OCI-M2 (cell line): ENCODE measurements around the gene ANO3.
"Not testable (repeated sequence)": the region's sequence is repeated elsewhere in the genome, so short reads cannot be mapped to it uniquely, and the experiment has no call there.

ENCODE experiments used
- DNase-seq: peaks from one replicate; lab custom pipeline; 2025; ENCODE audit not compliant: unreplicated experiment; lab: John Stamatoyannopoulos, UW

The ANO3 gene

DNA sequence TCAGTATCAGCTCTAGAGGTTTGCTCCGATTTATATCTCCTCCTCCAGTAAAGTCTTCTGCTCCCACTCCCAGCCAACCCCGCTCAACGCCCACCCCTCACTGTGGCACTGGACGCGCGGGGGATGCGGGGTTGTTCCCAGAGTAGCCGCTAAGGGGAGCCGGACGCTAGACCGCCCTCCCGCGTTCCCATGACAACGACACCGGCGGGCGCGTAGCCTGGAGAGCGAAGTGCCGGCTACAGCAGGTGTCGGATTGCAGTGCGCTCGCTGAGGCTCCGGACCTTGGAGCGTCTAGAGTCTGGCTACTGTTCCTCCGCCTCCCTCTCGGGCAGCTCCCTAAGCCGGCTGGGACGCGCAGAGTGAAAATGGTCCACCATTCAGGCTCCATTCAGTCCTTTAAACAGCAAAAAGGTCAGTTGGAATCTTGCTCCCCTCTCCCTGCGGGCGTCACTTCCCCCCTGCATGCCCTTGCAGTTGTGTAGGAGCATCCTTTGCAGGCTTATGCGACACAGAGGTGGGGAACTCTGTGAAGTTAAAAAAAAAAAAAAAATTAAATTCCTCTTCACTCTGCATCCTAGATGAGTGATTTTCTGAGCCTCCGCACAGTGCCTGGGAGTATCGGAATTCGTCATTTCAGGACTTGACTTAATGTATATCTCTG, at the start of gene ANO3:
TSS of gene ANO3 (plus strand) at position 220 of the 661 bp plus-strand sequence. CDS start at position 366, 146 bp downstream.
- DNase-seq: peak; percentile 20

DNA sequence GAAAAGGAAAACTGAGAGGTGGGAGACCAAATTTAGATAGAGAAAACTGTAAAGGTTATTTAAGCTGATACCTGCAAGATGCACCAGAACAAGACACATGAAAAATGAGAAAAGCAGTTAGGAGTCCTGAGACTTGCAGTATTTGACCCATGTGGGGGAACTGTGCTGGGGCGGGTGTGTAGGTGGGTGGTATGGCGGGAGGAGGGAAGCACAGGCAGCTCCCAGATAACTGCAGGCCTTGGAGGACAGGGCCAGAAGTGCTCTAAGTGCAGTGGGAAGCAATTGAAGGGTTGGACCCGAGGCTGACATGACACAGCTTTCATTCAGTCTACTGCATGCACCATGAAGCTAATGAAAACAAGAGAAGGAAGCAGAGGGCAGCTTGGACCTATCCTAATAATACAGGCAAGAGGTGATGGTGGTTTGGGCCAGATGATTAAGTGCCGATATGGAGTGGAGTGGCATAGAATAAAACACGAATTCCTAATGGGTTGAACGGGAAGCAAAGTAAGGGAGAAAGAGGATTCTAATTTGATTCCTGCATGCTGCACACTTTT, 48.0 kb upstream of the ANO3 start:
- DNase-seq: no peak

DNA sequence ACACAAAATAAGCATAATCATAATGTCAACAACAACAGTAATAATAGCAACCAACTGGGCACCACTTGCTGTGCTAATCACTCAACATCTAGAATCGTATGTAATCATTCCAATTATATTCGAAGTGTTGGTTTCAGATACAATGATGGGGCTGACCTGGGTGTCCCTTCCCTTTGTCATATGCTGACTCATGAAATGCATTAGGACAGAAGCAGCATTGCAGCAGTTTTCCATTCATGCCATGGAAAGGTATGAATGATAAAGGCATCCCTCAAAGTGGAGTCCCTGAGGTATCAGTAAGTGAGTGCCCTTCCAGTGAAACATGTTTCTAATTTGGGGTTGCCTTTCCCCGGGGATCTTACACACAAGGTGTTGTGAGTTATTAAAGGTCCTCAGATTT, 46.3 kb upstream of the ANO3 start:
- no peak for DNase-seq

DNA sequence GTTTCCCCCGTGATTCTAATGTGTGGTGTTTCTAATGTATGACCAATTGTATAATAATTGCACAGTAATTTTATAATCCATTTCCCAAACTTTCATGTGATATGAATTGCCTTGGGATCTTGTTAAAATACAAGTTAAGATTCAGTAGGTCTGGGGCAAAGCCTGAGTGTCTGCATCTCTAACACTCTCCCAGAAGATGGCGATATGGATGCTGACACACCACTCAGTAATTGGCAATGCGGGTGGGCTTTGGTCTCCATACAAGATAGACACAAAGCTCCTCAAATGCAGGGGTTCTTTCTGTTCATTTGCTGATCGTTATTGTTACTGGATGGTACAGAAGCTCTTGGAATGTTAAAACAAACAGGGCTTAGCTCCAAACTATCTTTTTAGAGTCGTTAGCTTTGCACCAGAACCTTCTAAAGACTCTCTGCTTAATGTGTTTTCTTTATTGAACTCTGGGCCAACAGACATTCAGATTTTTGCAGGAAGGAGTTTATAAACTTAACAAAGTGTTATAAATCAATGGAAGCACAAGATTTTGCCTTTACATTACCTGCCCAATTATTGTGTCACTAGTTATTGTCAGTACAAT, 45.4 kb upstream of the ANO3 start:
- DNase-seq: no peak

DNA sequence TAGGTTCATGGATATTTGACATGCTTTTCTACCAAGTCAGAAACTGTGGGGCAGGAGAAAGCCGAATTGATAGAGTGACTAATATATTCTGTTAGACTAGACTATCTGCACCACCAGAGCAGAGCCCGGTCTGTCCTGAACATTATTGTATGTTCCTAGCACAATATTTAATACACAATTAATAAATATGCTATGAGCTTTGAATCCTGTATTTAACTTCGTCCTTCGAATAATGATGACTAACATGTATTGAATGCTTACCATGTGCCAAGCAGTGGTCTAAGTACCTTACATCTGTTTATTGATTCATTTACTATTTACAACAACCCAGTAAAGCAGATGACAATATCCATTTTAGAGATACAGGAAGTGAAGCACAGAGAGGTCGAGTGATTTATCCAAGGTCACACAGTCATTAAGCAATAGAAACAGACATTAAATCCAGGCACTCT, 44.8 kb upstream of the ANO3 start:
- no peak for DNase-seq

DNA sequence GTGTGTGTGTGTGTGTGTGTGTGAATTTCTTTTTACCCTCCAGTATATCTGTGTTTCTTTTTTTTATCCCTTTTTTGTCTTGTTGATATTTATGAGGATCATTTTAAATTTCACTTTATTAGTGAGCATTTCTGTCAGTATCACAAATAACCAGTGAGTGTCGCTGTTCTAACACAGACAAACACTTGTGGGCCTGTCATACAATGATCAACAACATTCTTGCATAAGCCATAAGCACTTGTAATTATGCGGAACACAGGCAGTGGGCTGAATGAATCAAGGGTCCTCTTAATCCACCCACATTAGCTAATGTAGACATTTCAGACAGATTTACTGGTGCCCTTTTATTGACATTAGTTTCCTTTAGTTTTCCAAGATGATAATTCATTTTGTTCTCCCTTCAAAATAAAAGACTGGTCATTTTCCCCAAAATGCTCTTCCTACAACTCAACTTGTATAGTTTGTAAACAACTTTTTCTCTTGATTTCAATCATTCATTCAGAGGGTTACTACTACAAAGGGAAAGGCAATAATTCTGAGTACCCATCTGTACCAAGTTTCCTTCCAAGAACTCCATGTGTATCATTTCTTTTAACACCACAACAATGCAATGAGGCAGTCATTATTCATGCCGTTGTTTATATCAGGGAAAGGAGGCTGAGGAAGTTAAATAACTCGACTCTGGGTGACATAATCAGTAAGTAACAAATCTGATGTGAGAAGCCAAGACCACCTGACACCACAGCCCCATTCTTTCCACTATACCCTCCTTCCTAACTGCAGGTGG, 34.5 kb upstream of the ANO3 start:
- DNase-seq: no peak

DNA sequence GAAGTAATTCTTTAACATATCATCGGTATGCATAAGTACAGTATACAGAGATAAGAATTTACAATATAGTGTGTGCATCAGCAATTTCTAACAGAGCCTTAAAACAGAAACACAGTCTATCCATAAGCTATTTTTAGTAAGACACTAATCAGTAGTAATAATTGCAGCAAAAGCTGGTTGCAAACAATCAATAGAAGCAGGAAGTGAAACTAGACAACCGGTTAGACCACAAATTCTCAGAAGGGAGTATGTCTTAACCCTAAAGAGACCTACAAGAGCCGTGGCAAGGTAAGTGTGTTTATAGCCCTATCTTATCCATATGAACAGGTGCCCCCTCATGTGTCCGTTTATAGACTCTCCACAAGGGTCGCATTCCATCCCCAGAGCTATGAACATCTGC, 15.6 kb upstream of the ANO3 start:
- not testable (repeated sequence) for DNase-seq

DNA sequence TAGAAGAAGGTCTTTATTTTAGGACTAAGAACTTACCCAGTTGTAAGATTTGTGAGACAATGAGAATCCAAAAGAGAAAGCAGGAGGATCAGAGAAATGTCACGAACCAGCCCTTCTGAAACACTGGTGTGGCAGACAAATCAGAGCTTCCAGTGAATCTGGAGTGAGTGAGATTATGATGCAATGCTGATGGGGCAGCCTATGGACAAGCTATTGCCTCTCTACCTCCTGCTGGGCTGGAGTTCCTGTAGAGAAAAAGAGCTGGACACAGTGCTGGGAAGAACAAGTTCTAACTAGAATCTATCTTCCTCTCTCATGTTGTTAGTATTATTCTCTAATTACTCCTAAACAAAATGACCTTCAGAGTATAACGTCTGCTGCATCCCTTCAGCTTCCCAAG, 12.0 kb upstream of the ANO3 start:
- DNase-seq: no peak

DNA sequence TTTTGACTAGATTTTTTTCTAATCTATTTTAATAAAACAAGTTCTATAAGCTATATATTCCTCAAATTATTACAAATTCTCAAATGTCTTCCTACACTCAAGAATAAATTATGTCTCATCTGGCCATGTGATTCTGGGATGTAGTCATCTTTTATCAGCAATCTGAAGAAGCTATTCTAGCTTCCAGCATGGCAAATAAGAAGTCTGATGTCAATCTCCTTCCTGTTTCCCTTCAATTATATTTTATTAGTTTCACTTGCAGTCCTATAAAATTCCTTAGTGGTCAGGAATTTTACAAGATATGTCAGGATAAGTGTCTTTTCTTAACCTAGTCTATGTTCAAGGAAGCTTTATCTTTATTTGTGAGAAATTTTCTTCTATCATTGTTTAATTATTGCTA, 10.4 kb upstream of the ANO3 start:
- no peak for DNase-seq

DNA sequence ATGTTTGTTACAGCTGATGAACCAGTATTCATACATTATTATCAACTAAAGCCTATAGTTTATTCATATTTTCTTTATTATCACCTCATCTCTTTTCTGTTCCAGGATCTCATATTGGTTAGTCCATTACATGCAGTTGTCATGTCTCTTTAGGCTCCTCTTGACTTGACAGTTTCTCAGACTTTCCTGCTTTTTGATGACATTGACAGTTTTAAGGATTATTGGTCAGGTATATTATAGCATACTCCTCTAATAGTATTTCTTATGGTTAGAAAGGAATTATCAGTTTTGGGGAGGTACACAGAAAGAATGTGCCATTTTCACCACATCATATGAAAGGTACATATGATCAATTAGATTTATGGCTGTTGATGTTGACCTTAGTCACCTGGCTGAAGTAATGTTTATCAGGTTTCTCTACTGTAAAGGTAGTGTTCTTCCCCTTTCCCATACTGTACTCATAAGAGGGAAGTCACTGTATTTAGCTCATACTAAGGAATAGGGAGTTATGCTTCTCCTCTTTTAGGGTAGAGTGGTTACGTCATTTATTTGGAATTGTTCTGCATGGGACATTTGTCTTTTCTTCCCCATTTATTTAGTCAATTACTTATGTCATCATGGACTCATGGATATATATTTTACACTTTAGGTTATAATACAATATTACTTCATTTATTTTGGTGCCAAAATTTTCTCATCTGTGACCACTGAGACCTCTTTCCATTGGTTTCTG, 9.4 kb upstream of the ANO3 start:
- no peak for DNase-seq

DNA sequence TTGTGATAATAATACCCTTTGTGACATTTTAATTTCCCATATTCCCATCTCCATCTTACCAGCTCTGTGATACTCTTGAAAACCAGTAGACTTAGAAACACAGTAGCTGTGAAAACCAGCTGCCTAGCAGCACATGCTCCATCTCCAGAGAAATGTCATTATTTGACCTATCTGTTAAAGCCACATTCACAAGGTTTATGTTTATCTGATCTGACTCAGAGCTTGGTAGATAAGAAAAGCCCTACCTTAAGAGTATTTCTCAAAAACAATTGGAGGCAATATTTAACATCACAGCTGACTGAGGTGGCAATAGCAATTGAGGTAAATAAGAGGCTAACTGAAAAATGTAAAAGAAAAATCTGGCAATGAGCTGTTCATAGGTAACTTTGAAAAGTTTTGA, 8.1 kb upstream of the ANO3 start:
- DNase-seq: no peak

DNA sequence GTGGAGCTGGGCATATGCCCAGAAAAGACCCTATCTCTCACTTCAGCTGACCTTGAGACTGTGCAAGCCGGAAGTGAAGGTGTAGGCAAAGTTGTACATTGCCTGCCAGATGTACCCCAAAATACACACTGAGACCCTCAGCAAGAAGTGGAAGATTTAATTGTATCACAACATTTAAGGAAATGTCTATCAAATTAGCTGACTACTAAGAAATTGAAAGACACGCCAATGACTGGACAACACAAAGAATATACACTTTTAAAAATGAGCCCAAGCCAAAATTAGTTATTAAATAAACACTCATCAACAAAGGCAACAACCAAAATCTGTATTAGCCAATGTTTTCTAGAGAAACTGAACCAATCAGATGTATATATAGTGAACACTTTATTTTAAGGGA, 7.7 kb upstream of the ANO3 start:
- no peak for DNase-seq

DNA sequence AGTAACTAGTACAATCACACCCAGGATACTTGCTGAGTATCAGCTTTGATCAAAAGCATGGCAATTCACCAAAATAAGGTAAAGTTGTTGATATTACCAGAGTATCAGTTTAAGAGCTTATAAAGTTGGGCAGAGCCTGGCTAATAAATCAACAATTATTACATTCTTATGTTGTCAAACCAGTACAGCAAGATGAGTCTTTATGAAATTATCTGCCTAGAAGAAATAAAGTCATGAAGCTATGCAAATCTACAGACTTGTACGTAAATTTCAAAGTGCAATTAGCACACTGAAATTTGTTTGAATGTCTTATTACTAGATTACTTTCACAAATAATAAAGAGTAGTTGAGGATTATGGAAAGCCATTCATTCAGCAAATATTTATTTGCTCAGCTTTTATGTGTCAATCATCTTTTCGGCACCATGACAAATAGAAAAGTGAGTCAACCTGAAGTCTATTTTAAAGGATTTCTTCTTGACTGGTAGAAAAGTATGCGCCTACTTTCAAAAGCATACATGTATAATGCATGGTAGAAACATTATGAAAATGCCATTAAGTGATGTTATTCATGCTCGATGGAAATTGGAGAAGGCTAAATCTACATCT, 5.0 kb upstream of the ANO3 start:
- DNase-seq: no peak

DNA sequence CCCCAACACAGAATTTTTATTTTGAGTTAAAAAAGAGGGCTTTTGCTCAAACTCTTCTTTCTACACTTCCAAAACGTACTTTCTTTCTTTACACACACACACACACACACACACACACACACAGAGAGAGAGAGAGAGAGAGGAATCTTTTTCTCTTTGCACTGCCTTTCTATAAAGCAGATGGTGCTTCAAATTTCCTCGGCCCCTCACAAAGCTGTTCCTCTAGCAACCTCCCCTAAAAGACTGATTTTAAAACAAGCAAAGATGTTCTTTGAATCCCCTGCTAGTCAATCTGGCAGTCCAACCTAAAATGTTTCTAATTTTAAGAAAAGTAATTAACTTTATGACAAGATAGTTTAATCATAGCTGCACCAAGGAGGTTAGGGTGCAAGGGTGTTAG, 2.7 kb upstream of the ANO3 start:
- no peak for DNase-seq

DNA sequence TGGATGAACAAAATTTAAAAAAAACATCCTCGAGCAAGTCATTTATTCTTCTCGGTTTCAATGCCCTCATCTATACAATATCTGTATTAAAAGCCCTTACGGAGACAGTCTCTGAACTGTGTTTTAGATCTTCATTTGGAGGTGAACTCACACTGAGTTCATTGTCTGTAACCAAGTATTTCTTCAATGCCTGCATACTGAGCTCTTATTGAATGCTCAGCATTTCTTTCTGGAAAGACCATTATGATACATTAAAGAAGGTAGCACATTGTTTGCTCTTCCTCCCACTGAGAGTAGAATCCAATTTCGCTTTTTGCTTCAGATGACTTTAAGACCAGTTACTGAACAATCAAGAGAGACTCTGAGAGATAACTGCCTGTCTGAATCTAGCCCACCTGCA, 1.7 kb upstream of the ANO3 start:
- DNase-seq: no peak

DNA sequence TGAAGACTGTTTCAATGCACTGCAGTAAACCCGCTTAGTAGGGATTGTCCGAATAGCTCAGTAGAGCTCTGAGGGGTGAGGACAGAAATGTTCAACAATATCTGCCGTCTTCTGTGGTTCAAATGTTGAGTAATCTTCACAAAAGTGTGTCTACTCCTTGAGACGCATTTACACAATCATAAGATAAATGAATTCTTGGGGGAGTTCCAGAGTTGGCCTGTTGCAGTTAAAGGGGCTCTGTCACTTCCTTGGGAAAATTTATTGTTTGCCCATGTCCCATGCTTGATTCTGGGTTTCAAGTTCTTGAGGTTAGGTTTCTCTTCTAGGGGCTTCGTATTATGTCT, 614 bp downstream of the ANO3 start:
- no peak for DNase-seq

DNA sequence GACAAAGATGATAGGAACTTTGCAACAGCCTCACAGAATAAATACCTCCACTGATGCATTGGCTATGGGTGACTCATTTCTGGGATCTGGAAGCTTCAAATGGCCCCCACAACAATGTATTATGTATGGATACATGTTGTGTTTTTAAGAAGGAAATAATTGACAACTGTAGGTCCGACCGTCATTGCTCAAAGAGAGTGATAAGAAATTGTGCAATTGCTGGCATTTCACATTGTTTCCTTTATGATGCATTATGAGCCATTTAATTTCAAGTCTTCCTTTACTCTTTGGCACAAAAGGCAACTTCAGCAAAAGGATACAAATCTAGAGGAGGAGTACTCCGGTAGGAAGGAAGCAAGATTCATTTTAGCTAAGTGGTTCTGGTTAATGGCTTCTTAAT, 2.0 kb downstream of the ANO3 start:
- DNase-seq: no peak

DNA sequence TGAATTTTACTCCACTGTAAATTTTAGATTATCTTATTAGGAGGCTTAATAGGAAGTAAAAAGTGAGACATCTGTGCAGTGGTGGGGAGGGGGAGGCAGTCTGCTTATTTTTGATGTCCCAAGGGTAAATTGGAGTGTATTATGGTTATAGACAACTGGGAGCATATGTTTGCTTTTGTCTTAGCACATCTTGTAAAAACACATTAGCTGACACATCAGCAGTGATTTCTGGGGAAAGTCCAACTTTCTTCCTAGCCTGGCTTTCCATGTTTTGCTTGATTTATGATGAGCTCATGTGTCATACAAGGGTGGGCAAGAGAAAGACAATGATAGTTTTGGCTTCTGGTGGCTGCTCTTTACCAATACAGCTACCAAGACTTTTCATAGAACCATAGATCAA, 4.0 kb downstream of the ANO3 start:
- no peak for DNase-seq

DNA sequence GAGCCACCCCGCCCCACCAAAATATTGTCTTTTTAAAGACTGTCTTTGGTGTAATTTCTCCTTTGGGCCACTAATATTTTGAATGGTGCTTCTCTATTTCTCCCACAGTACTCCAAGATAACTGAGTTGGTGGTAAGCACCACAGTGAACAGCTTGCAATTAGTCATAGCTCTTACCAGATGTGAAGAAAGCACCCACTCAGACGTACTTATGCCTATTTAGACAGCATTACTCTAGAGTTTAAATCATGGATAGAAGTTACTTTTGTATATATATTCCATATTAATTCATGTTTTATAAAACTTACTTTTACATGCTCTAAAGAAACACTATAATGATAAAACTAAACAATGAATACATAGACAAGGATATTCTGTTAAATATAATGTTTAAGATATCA, 12.7 kb downstream of the ANO3 start:
- DNase-seq: no peak

DNA sequence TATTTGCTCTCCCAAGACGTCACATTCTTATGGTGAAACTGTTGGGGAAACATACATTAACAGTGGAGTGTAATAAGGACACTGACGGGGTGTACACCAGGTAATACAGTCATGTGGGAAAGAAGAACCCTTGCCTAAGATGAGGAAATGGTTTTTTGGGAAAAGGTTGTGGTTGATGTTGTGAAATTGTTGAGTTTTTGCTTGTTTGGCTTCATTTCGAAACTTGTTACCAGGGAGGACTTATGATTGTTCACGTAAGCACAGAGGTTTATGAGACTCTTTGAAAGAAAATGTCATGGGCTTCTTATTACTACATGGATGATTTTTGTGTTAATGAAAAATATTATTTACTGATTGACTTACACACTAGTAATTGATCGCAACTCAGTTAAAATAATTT, 16.8 kb downstream of the ANO3 start:
- DNase-seq: no peak

DNA sequence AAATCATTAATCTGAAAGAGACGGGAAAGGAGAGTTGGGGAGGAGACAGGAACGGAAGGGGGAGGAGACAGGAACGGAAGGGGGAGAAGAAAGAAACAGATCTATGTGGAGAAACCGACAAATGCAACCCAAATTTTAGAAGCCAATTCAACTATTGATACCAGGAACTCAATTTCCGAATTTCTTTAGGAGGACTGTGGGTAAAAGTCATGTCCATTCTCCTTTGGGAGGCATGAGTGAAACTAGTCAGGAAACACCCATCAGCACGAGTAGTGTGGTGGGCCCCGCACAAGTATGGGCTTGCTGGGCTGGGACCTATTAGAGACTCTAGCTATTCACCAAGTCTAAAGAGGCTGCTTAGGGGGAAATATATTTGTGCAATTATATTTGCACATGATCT, 18.1 kb downstream of the ANO3 start:
- no peak for DNase-seq
